Choroid plexus epithelial cell (primary cell): ENCODE results near the gene CPE.

Experiments
- DNase-seq: peaks from one replicate; pipeline ENCODE4 v3.0.0-alpha.2; 2010; ENCODE audit warnings: low read depth
- H3K4me3 ChIP-seq: 2 replicates; pipeline ENCODE4 v1.5.1; 2011; ENCODE audit warnings: low read depth, mild to moderate bottlenecking, control low read depth, low read length, moderate library complexity
- CTCF ChIP-seq: conservative IDR thresholded peaks from 2 replicates; pipeline ENCODE4 v1.5.1; 2011; ENCODE audit warnings: low read depth, mild to moderate bottlenecking, control low read depth, inconsistent platforms, low read length, moderate library complexity

The CPE gene

GRCh38 chr4:165540206-165540830 is 161.5 kb downstream of the CPE start:
- no peak for TF ChIP-seq CTCF
- no peak overlapping the region for H3K4me3 ChIP-seq
- DNase-seq, result no peak

GRCh38 chr4:165541851-165542459 is 163.1 kb downstream of the CPE start:
- no peak overlapping the region for H3K4me3 ChIP-seq
- DNase-seq, result no peak
- TF ChIP-seq CTCF, result no peak

- no peak for TF ChIP-seq CTCF
- H3K4me3 ChIP-seq, result no peak overlapping the region
- DNase-seq, result no peak
Measured at GRCh38 chr4:165542476-165542875, 163.7 kb downstream of the CPE start.
